ENCODE results near the gene MAK. TPM values are rescaled to one million over a fixed set of nuclear protein-coding genes. Genes with fewer than 3 reads are reported as not detected.
"Not testable (repeated sequence)": the region's sequence is repeated elsewhere in the genome, so short reads cannot be mapped to it uniquely, and the experiment has no call there.

MAK gene
- total and polyA plus RNA-seq, 8 donors = 0.05 to 0.33 (median 0.10) TPM

- TF ChIP-seq CTCF (IDR thresholded peaks at IDR 0.05) = no peak
- no peak overlapping the region for H3K27ac ChIP-seq
- H3K4me1 ChIP-seq = no peaks in the 10 kb centered on the region
- H3K27me3 ChIP-seq = no peaks in the 10 kb centered on the region
- ATAC-seq (no peak), DNase-seq (no peak), FAIRE-seq (no peak)
- intact Hi-C loops (cut with DNase I) = no loop called here
- H3K36me3 ChIP-seq = no peaks in the 10 kb centered on the region
- no peak overlapping the region for H3K4me3 ChIP-seq
- H3K9me3 ChIP-seq = no peaks in the 10 kb centered on the region
- 93 to 95% methylated on average over 3 of the region's 3 CpGs for WGBS, 2 donors
Measured at GRCh38 chr6:10769419-10769818, 68.9 kb downstream of the MAK start.

DNA sequence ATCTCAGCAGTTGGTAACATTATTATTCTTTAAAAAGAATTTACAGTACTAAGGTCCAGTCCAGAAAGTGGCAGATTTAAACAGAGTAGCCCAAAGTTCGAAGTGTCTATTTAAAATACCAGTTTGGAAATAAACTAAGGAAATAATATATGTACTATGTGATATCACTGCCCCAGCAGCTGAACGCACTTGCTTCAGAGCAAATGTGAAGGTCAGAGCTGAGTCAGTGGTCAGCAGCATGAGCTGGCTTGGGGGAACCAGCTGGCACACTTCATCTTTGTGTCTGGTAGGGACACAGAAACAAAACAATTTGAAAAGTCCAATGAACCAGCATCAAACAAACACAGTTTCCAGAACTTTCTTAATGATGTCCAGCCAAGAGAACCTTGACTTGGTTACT is 75.3 kb downstream of the MAK start:
- intact Hi-C loops (cut with DNase I) = no loop called here
- no peaks in the 10 kb centered on the region for H3K4me1 ChIP-seq
- H3K9me3 ChIP-seq = no peaks in the 10 kb centered on the region
- ATAC-seq = no peak
- no peak for TF ChIP-seq CTCF (IDR thresholded peaks at IDR 0.05)
- no peak overlapping the region for H3K4me3 ChIP-seq
- no peaks in the 10 kb centered on the region for H3K27me3 ChIP-seq
- FAIRE-seq = no peak
- no peaks in the 10 kb centered on the region for H3K36me3 ChIP-seq
- no peak overlapping the region for H3K27ac ChIP-seq
- no peak for DNase-seq
- 83 to 84% methylated on average over 2 of the region's 2 CpGs for WGBS, 2 donors

DNA sequence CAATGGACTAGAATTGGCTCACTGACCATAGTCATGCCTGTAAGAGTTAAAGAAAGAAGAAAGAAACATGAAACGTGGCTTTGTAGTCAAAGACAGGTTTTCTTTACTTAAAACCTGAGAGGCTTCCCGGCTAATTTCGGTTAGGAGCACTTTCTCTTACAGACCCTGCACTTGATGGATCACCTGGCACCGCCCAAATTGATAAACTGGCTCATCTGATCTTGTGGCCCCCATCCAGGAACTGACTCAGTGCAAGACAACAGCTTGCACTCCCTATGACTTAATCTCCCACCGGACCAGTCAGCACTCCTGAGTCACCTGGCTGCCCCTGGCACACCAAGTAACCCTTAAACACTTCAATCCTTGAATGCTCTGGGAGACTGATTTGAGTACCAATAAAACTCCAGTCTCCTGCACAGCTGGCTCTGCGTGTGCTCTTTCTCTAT is 78.4 kb downstream of the MAK start:
- Histone ChIP-seq H3K4me1 (no peaks in the 10 kb centered on the region), H3K27me3 (no peaks in the 10 kb centered on the region), H3K27ac (no peak overlapping the region), H3K9me3 (no peaks in the 10 kb centered on the region), H3K36me3 (peaks cover 0 to 7% (median 0%) of the 10 kb centered on the region in 3 donors), H3K4me3 (no peak overlapping the region)
- WGBS, 2 donors = 54 to 59% methylated on average over 6 of the region's 6 CpGs
- peak in 3 of 6 donors; percentile 20 to 22 (median 20) for DNase-seq
- FAIRE-seq = no peak
- TF ChIP-seq CTCF (IDR thresholded peaks at IDR 0.05) = no peak
- ATAC-seq = peak; percentile 56 to 87 (median 74)
- intact Hi-C loops (cut with DNase I) = no loop called here

GRCh38 chr6:10759312-10759839 is 79.0 kb downstream of the MAK start:
- intact Hi-C loops (cut with DNase I) = no loop called here
- no peaks in the 10 kb centered on the region for H3K4me1 ChIP-seq
- DNase-seq (no peak), ATAC-seq (peak; percentile 35 to 76 (median 66)), FAIRE-seq (no peak)
- H3K36me3 ChIP-seq = peaks cover 0 to 7% (median 0%) of the 10 kb centered on the region in 3 donors
- H3K4me3 ChIP-seq = no peak overlapping the region
- no peaks in the 10 kb centered on the region for H3K9me3 ChIP-seq
- H3K27me3 ChIP-seq = no peaks in the 10 kb centered on the region
- WGBS, 2 donors = 50 to 57% methylated on average over 3 of the region's 3 CpGs
- H3K27ac ChIP-seq = no peak overlapping the region
- TF ChIP-seq CTCF (IDR thresholded peaks at IDR 0.05) = peak in 2 of 4 donors; percentile 20

- H3K36me3 ChIP-seq = peaks cover 0 to 7% (median 0%) of the 10 kb centered on the region in 3 donors
Measured at GRCh38 chr6:10756085-10756484, 82.3 kb downstream of the MAK start.

GRCh38 chr6:10751757-10752156 is 86.6 kb downstream of the MAK start:
- DNase-seq; ATAC-seq; H3K9me3 ChIP-seq; H3K36me3 ChIP-seq; intact Hi-C loops (cut with DNase I); H3K27me3 ChIP-seq; H3K27ac ChIP-seq; H3K4me3 ChIP-seq; FAIRE-seq: not testable (repeated sequence)
- peaks cover 0 to 16% (median 9%) of the 10 kb centered on the region in 3 donors for H3K4me1 ChIP-seq
- WGBS, 2 donors = 83 to 93% methylated on average over 5 of the region's 5 CpGs

More at GRCh38 chr6:10756085-10756484, 82.3 kb downstream of the MAK start:
- Histone ChIP-seq H3K27ac (no peak overlapping the region), H3K4me1 (no peaks in the 10 kb centered on the region), H3K9me3 (no peaks in the 10 kb centered on the region), H3K4me3 (no peak overlapping the region), H3K27me3 (no peaks in the 10 kb centered on the region)
- no peak for DNase-seq
- TF ChIP-seq CTCF (IDR thresholded peaks at IDR 0.05) = no peak
- FAIRE-seq = no peak
- intact Hi-C loops (cut with DNase I) = no loop called here
- WGBS, 2 donors = 85 to 86% methylated on average over 1 of the region's 1 CpG
- ATAC-seq = no peak

DNA sequence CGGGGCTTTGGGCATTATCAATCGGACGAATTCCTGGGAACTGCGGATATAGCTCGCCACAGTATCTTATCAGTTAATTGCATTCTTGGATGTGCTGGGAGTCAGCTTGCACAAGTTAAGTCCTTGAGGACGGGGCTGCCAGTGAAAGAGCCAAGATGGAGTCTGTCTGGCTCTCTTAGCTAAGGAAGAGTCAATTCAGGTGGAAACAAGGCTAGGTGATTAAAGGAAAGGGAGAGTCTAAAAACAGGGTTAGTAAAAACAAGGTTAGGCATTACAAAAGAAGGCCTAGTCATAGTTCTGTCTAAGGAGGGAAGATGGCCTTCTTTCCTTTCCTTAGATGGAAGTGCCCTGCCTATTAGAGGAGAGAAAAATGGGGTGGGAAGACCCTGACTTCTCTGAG is 87.8 kb downstream of the MAK start:
- FAIRE-seq; H3K27me3 ChIP-seq; H3K4me3 ChIP-seq; H3K27ac ChIP-seq; intact Hi-C loops (cut with DNase I); H3K9me3 ChIP-seq; ATAC-seq; H3K36me3 ChIP-seq; DNase-seq: not testable (repeated sequence)
- 61% methylated on average over 6 of the region's 6 CpGs for WGBS, 2 donors
- peaks cover 0 to 16% (median 9%) of the 10 kb centered on the region in 3 donors for H3K4me1 ChIP-seq
